Aorta (tissue), 5 donors: ENCODE measurements around the gene TIMM22. TPM values are rescaled to one million over a fixed set of nuclear protein-coding genes. Genes with fewer than 3 reads are reported as not detected.
A peak's percentile ranks its signal among the peaks of the same experiment; 100 is the strongest.

ENCODE experiments used
- ATAC-seq: fragments of 200-7000 bp; cut with Tn5 transposase; one replicate; pipeline ENCODE4 v1.9.1; 2022; ENCODE audit warnings: moderate library complexity; ENCODE audit not compliant: low FRiP score
- DNase-seq, 2 donors: peaks; one replicate each; pipeline ENCODE4 v3.0.0-alpha.2; 2020
- H3K27ac ChIP-seq, 2 donors: one replicate each; pipeline ENCODE4 v1.5.1; 2013; ENCODE audit warnings: low read length in 2 of 2, mild to moderate bottlenecking in 2 of 2, moderate library complexity in 2 of 2, control low read depth in 1 of 2, inconsistent platforms in 1 of 2, low read depth in 1 of 2
- H3K27me3 ChIP-seq, 2 donors: one replicate each; pipeline ENCODE4 v1.6.1; 2013; ENCODE audit warnings: control low read depth in 1 of 2, low read length in 1 of 2, mild to moderate bottlenecking in 1 of 2, moderate library complexity in 1 of 2; ENCODE audit not compliant: insufficient read depth in 2 of 2, control insufficient read depth in 1 of 2
- H3K36me3 ChIP-seq, 2 donors: one replicate each; pipeline ENCODE4 v1.6.1; 2013; ENCODE audit warnings: control low read depth in 1 of 2, low read length in 1 of 2, mild to moderate bottlenecking in 1 of 2; ENCODE audit not compliant: insufficient read depth in 2 of 2, control insufficient read depth in 1 of 2
- H3K4me1 ChIP-seq, 2 donors: one replicate each; pipeline ENCODE4 v1.6.1; 2013; ENCODE audit warnings: low read length in 2 of 2, control low read depth in 1 of 2, mild to moderate bottlenecking in 1 of 2, moderate library complexity in 1 of 2; ENCODE audit not compliant: insufficient read depth in 2 of 2, control insufficient read depth in 1 of 2
- H3K4me3 ChIP-seq, 2 donors: one replicate each; pipeline ENCODE4 v1.5.1; 2013; ENCODE audit warnings: low read length in 2 of 2, control low read depth in 1 of 2, mild to moderate bottlenecking in 1 of 2
- H3K9me3 ChIP-seq: one replicate; pipeline ENCODE4 v1.6.1; 2013; ENCODE audit warnings: mild to moderate bottlenecking, low read length; ENCODE audit not compliant: control insufficient read depth
- WGBS, 2 donors: extraction: QIAGEN DNeasy Blood & Tissue Kit; methylation state at CpG; one replicate each; pipeline ENCODE4 v1.1.7; 2013; 5-methylcytosine and 5-hydroxymethylcytosine counted together
- intact Hi-C, 2 donors: fragments of 100-400 bp; cut with DNase I; formaldehyde crosslinking; loops; one replicate each; pipeline versions ENCODE4 v1.14.2 to v1.15.0; 2022
- polyA plus RNA-seq, 2 donors: library from polyadenylated mRNA; stranded (reverse); fragments of 200-250 nt; gene quantifications; one replicate each; pipeline ENCODE4 v1.2.3, GENCODE V29; 2013
- total RNA-seq, 2 donors: library from RNA; stranded (reverse); fragmentation: NEBNext Ultra II Directional; extraction: Animal tissue kit (Norgen Biotek cat#: 25700); gene quantifications; one replicate each; pipeline ENCODE4 v1.2.1, GENCODE V29; 2021
- donor health status: healthy with polysubstance abuse.
- donor health status: Bipolar disorder and iron deficiency.
- donor health status: DM: no; HTN: no; CAD: no.
- donor health status: DM: no; HTN: no; CAD: no.
- donor health status: DM: yes; HTN: yes; CAD: no.

TIMM22 gene
- total and polyA plus RNA-seq, 4 donors = 7.7 to 9.1 (median 8.8) TPM

- intact Hi-C loops = loop anchor here (10.0 kb wide), 2 partner anchors 92 to 102 kb away; no protein-coding TSS in a partner anchor
- 21 to 45% methylated on average over 6 of the region's 6 CpGs for WGBS, 2 donors
- Histone ChIP-seq H3K4me1 (no peaks in the 10 kb centered on the region), H3K9me3 (no peaks in the 10 kb centered on the region), H3K27ac (no peak overlapping the region), H3K4me3 (no peak overlapping the region), H3K27me3 (no peaks in the 10 kb centered on the region), H3K36me3 (no peaks in the 10 kb centered on the region)
- DNase-seq = no peak
- ATAC-seq = no peak
These were observed 19.8 kb upstream of the TIMM22 start for GRCh38 chr17:977166-977565.

DNA sequence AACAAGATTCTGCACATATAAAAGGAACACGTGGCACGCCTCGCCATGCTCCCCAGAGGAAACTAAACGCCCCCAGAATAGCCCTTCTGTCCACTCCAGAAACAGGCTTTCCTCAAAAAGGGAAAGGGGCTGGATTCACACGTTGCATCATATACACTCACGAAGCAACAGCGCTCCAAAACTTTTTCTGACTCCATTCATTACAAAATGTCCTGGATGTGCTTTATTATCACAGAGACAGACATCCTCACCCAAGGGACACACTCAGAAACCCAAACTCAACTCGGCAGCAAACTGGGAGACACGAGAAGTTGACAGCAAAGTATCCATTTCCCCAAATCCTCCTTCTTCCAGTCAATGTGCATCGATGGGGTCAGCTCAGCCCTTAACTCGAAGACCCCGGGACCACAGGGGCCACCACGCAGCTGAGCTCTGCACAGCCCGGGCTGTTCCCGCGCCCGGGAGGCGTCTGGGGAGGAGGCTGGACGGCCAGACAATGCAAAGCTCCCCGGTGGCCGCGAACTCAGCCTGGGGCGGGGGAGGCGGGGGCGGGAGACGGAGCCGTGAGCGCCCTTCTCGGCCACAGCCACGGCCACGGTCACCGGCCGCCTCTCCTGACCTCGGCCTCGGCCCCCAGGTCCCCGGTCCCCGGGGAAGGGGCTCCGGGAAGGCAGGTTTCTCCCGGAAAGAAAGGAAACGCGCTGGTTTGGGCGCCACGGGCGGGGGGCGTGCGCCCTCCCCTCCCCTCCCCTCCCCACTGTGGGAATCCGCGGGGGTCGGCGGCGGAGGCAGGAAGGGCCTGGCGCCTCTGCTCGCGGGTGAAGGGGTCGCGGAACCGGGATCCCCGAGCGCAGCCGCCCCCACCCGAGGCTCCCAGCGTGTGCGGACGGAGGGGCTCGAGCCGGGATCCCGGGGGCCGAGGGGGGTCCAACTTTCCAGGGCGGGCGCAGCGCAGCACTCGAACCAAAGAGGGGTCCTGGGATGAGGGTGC is 18.5 kb upstream of the TIMM22 start:
- ATAC-seq (peak; percentile 16), DNase-seq (peak; percentile 50 to 84)
- Histone ChIP-seq H3K4me3 (peak overlapping the region; percentile 49 to 64), H3K4me1 (no peaks in the 10 kb centered on the region), H3K27ac (no peak overlapping the region), H3K36me3 (no peaks in the 10 kb centered on the region), H3K27me3 (no peaks in the 10 kb centered on the region), H3K9me3 (no peaks in the 10 kb centered on the region)
- intact Hi-C loops = loop anchor here (10.0 kb wide), 2 partner anchors 94 to 104 kb away; no protein-coding TSS in a partner anchor
- 1% methylated on average over 68 to 72 of the region's 72 CpGs for WGBS, 2 donors

GRCh38 chr17:979212-979538 is 17.8 kb upstream of the TIMM22 start:
- H3K4me1 ChIP-seq = no peaks in the 10 kb centered on the region
- peak overlapping the region; percentile 49 to 57 for H3K4me3 ChIP-seq
- intact Hi-C loops = loop anchor here (10.0 kb wide), 2 partner anchors 94 to 104 kb away; no protein-coding TSS in a partner anchor
- no peak overlapping the region for H3K27ac ChIP-seq
- DNase-seq (peak in 1 of 2 donors; percentile 64), ATAC-seq (peak; percentile 62)
- no peaks in the 10 kb centered on the region for H3K27me3 ChIP-seq
- 1% methylated on average over 25 to 41 of the region's 42 CpGs for WGBS, 2 donors
- H3K9me3 ChIP-seq = no peaks in the 10 kb centered on the region
- H3K36me3 ChIP-seq = no peaks in the 10 kb centered on the region

GRCh38 chr17:979539-980405 is 17.2 kb upstream of the TIMM22 start, which contains the start of gene NXN:
Gene NXN (minus strand): TSS chr17:979776.
- peak; percentile 95 for ATAC-seq
- intact Hi-C loops = loop anchor here (5.0 to 10.0 kb wide), 3 partner anchors 95 to 567 kb away; a partner anchor contains a TSS
- Histone ChIP-seq H3K9me3 (no peaks in the 10 kb centered on the region), H3K27me3 (no peaks in the 10 kb centered on the region), H3K27ac (peak within 1 kb of the TSS in 1 of 2 donors; percentile 4), H3K4me3 (peak within 1 kb of the TSS; percentile 49 to 64), H3K4me1 (no peaks in the 10 kb centered on the region), H3K36me3 (no peaks in the 10 kb centered on the region)
- WGBS, 2 donors = 2 to 4% methylated on average over 32 to 94 of the region's 94 CpGs
- peak; percentile 90 to 97 for DNase-seq

- DNase-seq (peak; percentile 85), ATAC-seq (peak; percentile 86)
- no peaks in the 10 kb centered on the region for H3K36me3 ChIP-seq
- H3K9me3 ChIP-seq = no peaks in the 10 kb centered on the region
- H3K4me3 ChIP-seq = no peak overlapping the region
- no peaks in the 10 kb centered on the region for H3K4me1 ChIP-seq
- H3K27me3 ChIP-seq = no peaks in the 10 kb centered on the region
- intact Hi-C loops = loop anchor here (1.0 to 5.0 kb wide), 3 partner anchors 185 to 568 kb away; a partner anchor contains a TSS
- 29 to 31% methylated on average over 43 of the region's 43 CpGs for WGBS, 2 donors
- H3K27ac ChIP-seq = peak overlapping the region in 1 of 2 donors; percentile 4
These were observed 16.3 kb upstream of the TIMM22 start for GRCh38 chr17:980406-981291.

GRCh38 chr17:981292-981658 is 15.7 kb upstream of the TIMM22 start:
- intact Hi-C loops = loop anchor here (1.0 to 5.0 kb wide), 3 partner anchors 186 to 569 kb away; a partner anchor contains a TSS
- WGBS, 2 donors = 32 to 34% methylated on average over 10 of the region's 10 CpGs
- Histone ChIP-seq H3K9me3 (no peaks in the 10 kb centered on the region), H3K4me3 (no peak overlapping the region), H3K27ac (no peak overlapping the region), H3K4me1 (no peaks in the 10 kb centered on the region), H3K27me3 (no peaks in the 10 kb centered on the region), H3K36me3 (no peaks in the 10 kb centered on the region)
- ATAC-seq = no peak
- DNase-seq = no peak

DNA sequence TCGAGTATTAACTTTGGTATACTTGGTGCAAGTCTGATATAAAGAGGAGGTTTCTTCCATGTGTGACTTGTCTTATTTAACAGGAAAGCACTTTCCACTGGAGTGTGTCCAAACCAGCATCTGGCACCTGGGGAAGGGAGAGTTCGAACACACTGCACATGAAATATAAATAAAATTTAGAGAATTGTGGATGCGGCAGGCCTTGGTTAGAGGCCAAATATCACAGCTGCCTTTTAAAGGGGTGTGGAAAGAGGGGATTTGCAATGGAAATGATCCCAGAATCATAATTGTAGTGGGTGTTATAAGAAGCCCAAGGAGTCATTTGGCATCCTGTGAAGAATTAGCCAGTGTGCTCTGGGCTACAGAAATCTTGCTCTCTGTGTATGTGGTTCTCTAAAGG is 13.0 kb upstream of the TIMM22 start:
- intact Hi-C loops = loop anchor here in 1 of 2 donors (5.0 kb wide), 1 partner anchor 572 kb away; a partner anchor contains a TSS
- ATAC-seq (no peak), DNase-seq (peak in 1 of 2 donors; percentile 9)
- H3K27ac ChIP-seq = no peak overlapping the region
- H3K9me3 ChIP-seq = no peaks in the 10 kb centered on the region
- H3K4me3 ChIP-seq = no peak overlapping the region
- H3K36me3 ChIP-seq = no peaks in the 10 kb centered on the region
- no peaks in the 10 kb centered on the region for H3K4me1 ChIP-seq
- 71 to 77% methylated on average over 3 of the region's 3 CpGs for WGBS, 2 donors
- H3K27me3 ChIP-seq = no peaks in the 10 kb centered on the region
